Stimulated activated CD8-positive, alpha-beta memory T cell treated with anti-CD3 and anti-CD28 coated beads, Interleukin-12 subunit alpha, Interleukin-12 subunit beta, amount 100 ng/mL, for 1 hour (primary cell): ENCODE measurements around the gene BAG5.

Experiments used
- DNase-seq: peaks from one replicate; pipeline ENCODE4 v3.0.0-alpha.2; 2020; ENCODE audit warnings: low read depth

The BAG5 gene

DNA sequence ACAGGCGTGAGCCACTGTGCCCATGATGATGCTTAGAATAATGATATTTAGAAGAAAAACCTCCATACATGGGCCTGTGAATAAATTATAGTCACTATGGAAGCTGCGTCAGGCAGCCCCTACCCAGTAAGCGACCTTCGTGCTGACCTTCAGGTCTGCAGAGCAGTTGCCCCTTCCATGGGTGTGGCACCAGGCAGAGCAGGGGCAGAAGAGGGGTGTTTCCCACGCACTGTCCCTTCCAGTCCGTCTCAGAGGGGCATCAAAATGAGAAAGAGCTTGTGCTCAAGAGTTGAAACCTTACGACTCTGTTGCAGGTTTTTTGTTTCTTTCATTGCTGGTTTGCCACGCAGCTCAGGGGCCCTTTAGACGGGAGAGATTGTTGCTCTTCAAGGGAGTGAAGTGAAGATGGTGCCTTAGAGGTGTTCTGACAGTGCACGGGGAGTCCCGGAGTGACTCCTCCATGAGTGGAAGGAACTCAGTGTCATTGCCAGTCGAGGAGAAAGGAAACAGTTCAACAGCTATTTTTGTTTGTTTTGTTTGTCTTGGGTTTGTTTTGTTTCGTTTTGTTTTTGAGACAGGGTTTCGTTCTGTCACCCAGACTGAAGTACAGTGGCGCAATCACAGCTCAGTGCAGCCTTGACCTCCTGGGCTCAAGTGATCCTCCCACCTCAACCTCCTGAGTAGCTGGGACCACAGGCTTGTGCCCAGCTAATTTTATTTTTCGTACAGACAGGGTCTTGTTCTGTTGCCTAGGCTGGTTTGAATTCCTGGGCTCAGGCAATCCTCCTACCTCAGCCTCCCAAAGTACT, 53.7 kb downstream of the BAG5 start:
- no peak for DNase-seq

DNA sequence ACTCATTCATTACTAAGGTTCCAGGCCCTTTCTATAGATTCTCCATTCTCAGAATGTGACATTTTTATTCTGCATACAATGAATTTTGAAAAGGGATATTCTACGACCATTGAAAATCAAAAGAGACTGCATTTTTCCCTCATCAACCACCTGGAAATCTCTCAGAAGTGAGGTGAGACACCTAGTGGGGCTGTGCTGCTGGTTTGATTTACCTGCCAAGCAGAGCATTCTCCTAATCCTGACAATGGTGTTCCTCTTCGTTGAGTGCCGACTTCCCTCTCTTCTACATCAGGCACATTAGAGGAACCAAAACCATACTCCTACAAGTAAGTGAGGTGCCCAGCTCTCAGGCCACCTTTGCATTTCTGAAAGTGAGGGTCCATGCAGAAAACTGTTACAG, 54.7 kb downstream of the BAG5 start:
- DNase-seq: no peak
